Measurements from ENCODE around the gene CYB5RL. TPM values are rescaled to one million over a fixed set of nuclear protein-coding genes. Genes with fewer than 3 reads are reported as not detected.

CYB5RL gene
- total RNA-seq, 5 donors from 2014 or later (not counting 1 experiment from before 2014, with no cell fraction given) = 5.7 to 11.5 (median 10.0) TPM

DNA sequence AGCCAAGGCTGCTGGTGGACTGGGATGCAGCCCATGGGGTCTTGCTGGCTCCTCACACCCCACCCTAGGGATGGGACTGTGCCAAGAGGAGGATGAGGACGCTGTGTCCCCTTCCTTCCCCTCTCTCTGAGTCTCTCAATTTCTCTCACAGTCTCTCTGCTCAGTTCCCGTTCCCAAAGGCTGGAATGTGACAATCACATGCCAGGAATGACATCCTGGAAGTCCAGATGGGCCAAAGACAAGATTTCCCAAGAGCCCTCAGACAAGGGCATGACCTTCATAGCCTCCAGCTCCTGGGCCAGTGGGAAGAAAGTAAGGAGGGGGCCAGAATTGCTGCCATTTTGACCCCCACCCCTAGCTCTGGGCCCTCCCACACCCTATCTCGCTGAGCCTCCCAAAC is 39.5 kb downstream of the CYB5RL start:
- Histone ChIP-seq H3K4me3 (ENCODE audit: control insufficient read depth in 1 of 2, extremely low read depth in 1 of 2, low read length in 1 of 2) (no peak overlapping the region), H3K4me1 (ENCODE audit: control insufficient read depth in 1 of 2, extremely low read depth in 1 of 2, insufficient read depth in 2 of 2, low read length in 2 of 2) (no peaks in the 10 kb centered on the region), H3K27ac (ENCODE audit: low read length) (no peak overlapping the region), H3K27me3 (replicated peaks in 1 of 2; ENCODE audit: control insufficient read depth in 2 of 2, extremely low read depth in 1 of 2, insufficient read depth in 2 of 2, low read length in 1 of 2) (peaks cover 0 to 9% of the 10 kb centered on the region in 2 experiments), H3K9me3 (no peaks in the 10 kb centered on the region), H3K36me3 (ENCODE audit: control insufficient read depth in 2 of 2, extremely low read depth in 1 of 2, insufficient read depth in 1 of 2, low read length in 1 of 2) (no peaks in the 10 kb centered on the region)
- POLR2A ChIA-PET = no interaction called here
- H3K9me3 Mint-ChIP-seq = no peaks in the 10 kb centered on the region
- ATAC-seq (replicated peaks in 1 of 4) = no peak
- H3K4me3 Mint-ChIP-seq = no peak overlapping the region
- H3K4me1 Mint-ChIP-seq = no peaks in the 10 kb centered on the region
- H3K27me3 Mint-ChIP-seq = no peaks in the 10 kb centered on the region
- no peak overlapping the region for H3K27ac Mint-ChIP-seq
- no CpG with 5 or more reads among the region's 3 CpGs for WGBS (ENCODE audit: insufficient coverage)
- no peaks in the 10 kb centered on the region for H3K36me3 Mint-ChIP-seq
- no peak for DNase-seq
- CTCF ChIA-PET = no interaction called here

- ChIA-PET CTCF (no interaction called here), POLR2A (no interaction called here)
- WGBS (ENCODE audit: insufficient coverage) = 42% methylated on average over 3 of the region's 4 CpGs
- Histone ChIP-seq H3K36me3 (ENCODE audit: control insufficient read depth in 2 of 2, extremely low read depth in 1 of 2, insufficient read depth in 1 of 2, low read length in 1 of 2) (no peaks in the 10 kb centered on the region), H3K4me1 (ENCODE audit: control insufficient read depth in 1 of 2, extremely low read depth in 1 of 2, insufficient read depth in 2 of 2, low read length in 2 of 2) (no peaks in the 10 kb centered on the region), H3K9me3 (no peaks in the 10 kb centered on the region), H3K27me3 (replicated peaks in 1 of 2; ENCODE audit: control insufficient read depth in 2 of 2, extremely low read depth in 1 of 2, insufficient read depth in 2 of 2, low read length in 1 of 2) (peaks cover 0 to 9% of the 10 kb centered on the region in 2 experiments), H3K27ac (ENCODE audit: low read length) (no peak overlapping the region), H3K4me3 (ENCODE audit: control insufficient read depth in 1 of 2, extremely low read depth in 1 of 2, low read length in 1 of 2) (no peak overlapping the region)
- no peak overlapping the region for H3K4me3 Mint-ChIP-seq
- H3K9me3 Mint-ChIP-seq = no peaks in the 10 kb centered on the region
- DNase-seq = no peak
- no peak overlapping the region for H3K27ac Mint-ChIP-seq
- no peak for ATAC-seq (replicated peaks in 1 of 4)
- H3K4me1 Mint-ChIP-seq = no peaks in the 10 kb centered on the region
- H3K27me3 Mint-ChIP-seq = no peaks in the 10 kb centered on the region
- no peaks in the 10 kb centered on the region for H3K36me3 Mint-ChIP-seq
Measured at GRCh38 chr1:54159733-54160316, 40.0 kb downstream of the CYB5RL start.

- ChIA-PET POLR2A (no interaction called here), CTCF (no interaction called here)
- Histone ChIP-seq H3K9me3 (no peaks in the 10 kb centered on the region), H3K27me3 (replicated peaks in 1 of 2; ENCODE audit: control insufficient read depth in 2 of 2, extremely low read depth in 1 of 2, insufficient read depth in 2 of 2, low read length in 1 of 2) (peaks cover 0 to 9% of the 10 kb centered on the region in 2 experiments), H3K4me3 (ENCODE audit: control insufficient read depth in 1 of 2, extremely low read depth in 1 of 2, low read length in 1 of 2) (no peak overlapping the region), H3K4me1 (ENCODE audit: control insufficient read depth in 1 of 2, extremely low read depth in 1 of 2, insufficient read depth in 2 of 2, low read length in 2 of 2) (no peaks in the 10 kb centered on the region), H3K36me3 (ENCODE audit: control insufficient read depth in 2 of 2, extremely low read depth in 1 of 2, insufficient read depth in 1 of 2, low read length in 1 of 2) (no peaks in the 10 kb centered on the region), H3K27ac (ENCODE audit: low read length) (no peak overlapping the region)
- no peak overlapping the region for H3K4me3 Mint-ChIP-seq
- no peak overlapping the region for H3K27ac Mint-ChIP-seq
- no peak for ATAC-seq (replicated peaks in 1 of 4)
- 69% methylated on average over 2 of the region's 3 CpGs for WGBS (ENCODE audit: insufficient coverage)
- DNase-seq = no peak
- no peaks in the 10 kb centered on the region for H3K27me3 Mint-ChIP-seq
- H3K9me3 Mint-ChIP-seq = no peaks in the 10 kb centered on the region
- H3K36me3 Mint-ChIP-seq = no peaks in the 10 kb centered on the region
- H3K4me1 Mint-ChIP-seq = no peaks in the 10 kb centered on the region
Measured at GRCh38 chr1:54158071-54158470, 41.8 kb downstream of the CYB5RL start.

- Histone ChIP-seq H3K27me3 (replicated peaks in 1 of 2; ENCODE audit: control insufficient read depth in 2 of 2, extremely low read depth in 1 of 2, insufficient read depth in 2 of 2, low read length in 1 of 2) (peaks cover 0 to 9% of the 10 kb centered on the region in 2 experiments), H3K36me3 (ENCODE audit: control insufficient read depth in 2 of 2, extremely low read depth in 1 of 2, insufficient read depth in 1 of 2, low read length in 1 of 2) (no peaks in the 10 kb centered on the region), H3K4me3 (ENCODE audit: control insufficient read depth in 1 of 2, extremely low read depth in 1 of 2, low read length in 1 of 2) (no peak overlapping the region), H3K9me3 (no peaks in the 10 kb centered on the region), H3K4me1 (ENCODE audit: control insufficient read depth in 1 of 2, extremely low read depth in 1 of 2, insufficient read depth in 2 of 2, low read length in 2 of 2) (no peaks in the 10 kb centered on the region), H3K27ac (ENCODE audit: low read length) (no peak overlapping the region)
- DNase-seq (no peak), ATAC-seq (replicated peaks in 1 of 4) (no peak)
- WGBS (ENCODE audit: insufficient coverage) = 78% methylated on average over 4 of the region's 6 CpGs
- no peak overlapping the region for H3K27ac Mint-ChIP-seq
- H3K36me3 Mint-ChIP-seq = no peaks in the 10 kb centered on the region
- H3K27me3 Mint-ChIP-seq = no peaks in the 10 kb centered on the region
- no peaks in the 10 kb centered on the region for H3K4me1 Mint-ChIP-seq
- CTCF ChIA-PET = no interaction called here
- no peaks in the 10 kb centered on the region for H3K9me3 Mint-ChIP-seq
- no peak overlapping the region for H3K4me3 Mint-ChIP-seq
- POLR2A ChIA-PET = no interaction called here
Measured at GRCh38 chr1:54157401-54157800, 42.4 kb downstream of the CYB5RL start.

DNA sequence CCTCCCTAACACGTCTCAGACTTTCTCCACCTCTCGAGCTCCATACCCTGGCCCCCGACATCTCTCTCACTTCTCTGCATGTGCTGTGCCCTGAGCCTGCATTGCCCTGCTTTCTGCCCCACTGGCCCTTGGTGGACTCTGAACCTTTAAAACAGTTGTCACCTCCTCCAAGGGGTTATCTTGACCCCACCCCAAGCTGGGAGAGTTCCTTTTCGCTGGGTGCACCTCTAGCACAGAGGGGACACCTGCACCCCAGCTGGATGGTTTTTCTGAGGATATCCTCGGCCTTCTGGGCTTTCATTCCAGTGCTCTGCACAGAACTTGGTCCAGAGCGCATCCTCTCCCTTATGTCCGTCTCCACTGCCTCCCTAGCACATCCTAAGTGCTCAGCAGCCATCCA is 42.8 kb downstream of the CYB5RL start:
- no peak overlapping the region for H3K27ac Mint-ChIP-seq
- ATAC-seq (replicated peaks in 1 of 4) (no peak), DNase-seq (no peak)
- ChIA-PET POLR2A (no interaction called here), CTCF (no interaction called here)
- H3K36me3 Mint-ChIP-seq = no peaks in the 10 kb centered on the region
- H3K36me3 ChIP-seq (ENCODE audit: control insufficient read depth in 2 of 2, extremely low read depth in 1 of 2, insufficient read depth in 1 of 2, low read length in 1 of 2) = no peaks in the 10 kb centered on the region
- no peaks in the 10 kb centered on the region for H3K9me3 ChIP-seq
- peaks cover 0 to 9% of the 10 kb centered on the region in 2 experiments for H3K27me3 ChIP-seq (replicated peaks in 1 of 2; ENCODE audit: control insufficient read depth in 2 of 2, extremely low read depth in 1 of 2, insufficient read depth in 2 of 2, low read length in 1 of 2)
- 74% methylated on average over 7 of the region's 7 CpGs for WGBS (ENCODE audit: insufficient coverage)
- H3K27me3 Mint-ChIP-seq = no peaks in the 10 kb centered on the region
- H3K4me1 Mint-ChIP-seq = no peaks in the 10 kb centered on the region
- no peaks in the 10 kb centered on the region for H3K4me1 ChIP-seq (ENCODE audit: control insufficient read depth in 1 of 2, extremely low read depth in 1 of 2, insufficient read depth in 2 of 2, low read length in 2 of 2)
- H3K9me3 Mint-ChIP-seq = no peaks in the 10 kb centered on the region
- no peak overlapping the region for H3K4me3 Mint-ChIP-seq
- H3K27ac ChIP-seq (ENCODE audit: low read length) = no peak overlapping the region
- H3K4me3 ChIP-seq (ENCODE audit: control insufficient read depth in 1 of 2, extremely low read depth in 1 of 2, low read length in 1 of 2) = no peak overlapping the region

- ChIA-PET POLR2A (no interaction called here), CTCF (no interaction called here)
- ATAC-seq (replicated peaks in 1 of 4) = no peak
- Histone ChIP-seq H3K27me3 (replicated peaks in 1 of 2; ENCODE audit: control insufficient read depth in 2 of 2, extremely low read depth in 1 of 2, insufficient read depth in 2 of 2, low read length in 1 of 2) (peaks cover 0 to 13% of the 10 kb centered on the region in 2 experiments), H3K9me3 (no peaks in the 10 kb centered on the region), H3K4me1 (ENCODE audit: control insufficient read depth in 1 of 2, extremely low read depth in 1 of 2, insufficient read depth in 2 of 2, low read length in 2 of 2) (no peaks in the 10 kb centered on the region), H3K36me3 (ENCODE audit: control insufficient read depth in 2 of 2, extremely low read depth in 1 of 2, insufficient read depth in 1 of 2, low read length in 1 of 2) (no peaks in the 10 kb centered on the region), H3K4me3 (ENCODE audit: control insufficient read depth in 1 of 2, extremely low read depth in 1 of 2, low read length in 1 of 2) (no peak overlapping the region), H3K27ac (ENCODE audit: low read length) (no peak overlapping the region)
- no peak overlapping the region for H3K4me3 Mint-ChIP-seq
- no peak for DNase-seq
- H3K27me3 Mint-ChIP-seq = no peaks in the 10 kb centered on the region
- H3K27ac Mint-ChIP-seq = no peak overlapping the region
- H3K9me3 Mint-ChIP-seq = no peaks in the 10 kb centered on the region
- 57% methylated on average over 1 of the region's 3 CpGs for WGBS (ENCODE audit: insufficient coverage)
- no peaks in the 10 kb centered on the region for H3K36me3 Mint-ChIP-seq
- H3K4me1 Mint-ChIP-seq = no peaks in the 10 kb centered on the region
Measured at GRCh38 chr1:54156201-54156600, 43.6 kb downstream of the CYB5RL start.

Data from T-cell (primary cell).